ENCODE measurements around the gene TXNL4A.
A peak's percentile ranks its signal among the peaks of the same experiment; 100 is the strongest.

The TXNL4A gene

GRCh38 chr18:79991494-79991893 is 3.1 kb upstream of the TXNL4A start:
- DNase-seq: no peak

- DNase-seq: no peak
Measured at GRCh38 chr18:79989195-79989497, 783 bp upstream of the TXNL4A start.

GRCh38 chr18:79988071-79988450 is 302 bp downstream of the TXNL4A start:
- DNase-seq: peak; percentile 90

GRCh38 chr18:79987566-79987965 is 797 bp downstream of the TXNL4A start:
- peak; percentile 52 for DNase-seq

GRCh38 chr18:79986726-79987125 is 1.6 kb downstream of the TXNL4A start:
- peak; percentile 36 for DNase-seq

- no peak for DNase-seq
Measured at GRCh38 chr18:79985172-79985571, 3.2 kb downstream of the TXNL4A start.

- DNase-seq: no peak
Measured at GRCh38 chr18:79983793-79984192, 4.6 kb downstream of the TXNL4A start.

- no peak for DNase-seq
Measured at GRCh38 chr18:79983253-79983652, 5.1 kb downstream of the TXNL4A start.

- peak; percentile 50 for DNase-seq
Measured at GRCh38 chr18:79982736-79983135, 5.6 kb downstream of the TXNL4A start.

- DNase-seq: no peak
Measured at GRCh38 chr18:79980585-79980984, 7.8 kb downstream of the TXNL4A start.

- DNase-seq: no peak
Measured at GRCh38 chr18:79979843-79980242, 8.5 kb downstream of the TXNL4A start.

GRCh38 chr18:79975985-79976680 is 12.2 kb downstream of the TXNL4A start:
- DNase-seq: no peak

- no peak for DNase-seq
Measured at GRCh38 chr18:79975043-79975442, 13.3 kb downstream of the TXNL4A start.

- no peak for DNase-seq
Measured at GRCh38 chr18:79974025-79974654, 14.2 kb downstream of the TXNL4A start.

- no peak for DNase-seq
Measured at GRCh38 chr18:79973517-79973916, 14.8 kb downstream of the TXNL4A start.

- no peak for DNase-seq
Measured at GRCh38 chr18:79972720-79973119, 15.6 kb downstream of the TXNL4A start.

- DNase-seq: no peak
Measured at GRCh38 chr18:79971986-79972385, 16.4 kb downstream of the TXNL4A start.

GRCh38 chr18:79971211-79971952 is 17.0 kb downstream of the TXNL4A start:
- DNase-seq: no peak

GRCh38 chr18:79970419-79971133 is 17.8 kb downstream of the TXNL4A start:
- DNase-seq: no peak

- peak; percentile 64 for DNase-seq
Measured at GRCh38 chr18:79965119-79965902, 23.1 kb downstream of the TXNL4A start.

- DNase-seq: peak; percentile 57
Measured at GRCh38 chr18:79964330-79965118, 23.8 kb downstream of the TXNL4A start, which contains the start of gene HSBP1L1. TSS of gene HSBP1L1 (plus strand) at chr18:79964643. CDS start at chr18:79964736, 93 bp downstream.
